ENCODE measurements around the gene NPM3. TPM values are rescaled to one million over a fixed set of nuclear protein-coding genes. Genes with fewer than 3 reads are reported as not detected.
A peak's percentile ranks its signal among the peaks of the same experiment; 100 is the strongest.

Gene NPM3
- total and polyA plus RNA-seq, 2 of the 8 experiments (the other 6 are each of a cell fraction or from before 2014, with no cell fraction given) = 127 to 175 TPM

GRCh38 chr10:101783736-101784118 is 481 bp upstream of the NPM3 start:
- Histone ChIP-seq H3K23ac (ENCODE audit: insufficient read length) (no peak overlapping the region), H3K79me1 (ENCODE audit: low read depth, low read length) (peaks cover 7% of the 10 kb centered on the region), H3K27me3 (replicated peaks in 1 of 4; ENCODE audit: control insufficient read depth in 3 of 4, extremely low read depth in 1 of 4, insufficient read depth in 3 of 4, low read length in 3 of 4) (peaks cover 0 to 11% (median 7%) of the 10 kb centered on the region in 4 experiments; a peak in 5 of 7 replicates), H2BK12ac (ENCODE audit: low read depth, low read length) (no peak overlapping the region), H4K8ac (ENCODE audit: extremely low read depth, insufficient read depth, low read length) (no peak overlapping the region), H3K14ac (ENCODE audit: insufficient read length) (no peak overlapping the region), H3K18ac (ENCODE audit: extremely low read depth, low read length) (no peak overlapping the region), H2BK20ac (ENCODE audit: low read length) (no peak overlapping the region), H2BK15ac (ENCODE audit: low read length) (no peak overlapping the region), H4K91ac (replicated peaks; ENCODE audit: insufficient read length, low read length) (no peak overlapping the region), H3K36me3 (ENCODE audit: control insufficient read depth in 2 of 4, insufficient read depth in 4 of 4, low read length in 3 of 4) (peaks cover 10 to 26% (median 20%) of the 10 kb centered on the region in 4 experiments), H2AFZ (ENCODE audit: low read length) (peak overlapping the region; percentile 37; the same call in 1 of the 2 replicates), H3K9ac (replicated peaks in 1 of 4; ENCODE audit: extremely low read depth in 1 of 4, low read depth in 3 of 4, low read length in 3 of 4) (peak overlapping the region; percentile 5 to 78 (median 66)), H2BK5ac (ENCODE audit: low read depth, low read length) (peak overlapping the region; percentile 53; the same call in 1 of the 2 replicates), H3K56ac (replicated peaks; ENCODE audit: insufficient read length, low read depth, low read length) (no peak overlapping the region), H3K9me3 (ENCODE audit: insufficient read depth in 2 of 2, low read depth in 1 of 2, low read length in 1 of 2) (no peaks in the 10 kb centered on the region), H3K4me2 (ENCODE audit: insufficient read depth in 1 of 2, low read depth in 2 of 2, low read length in 2 of 2) (peak overlapping the region; percentile 78 to 95), H3K4me1 (replicated peaks in 1 of 4; ENCODE audit: control insufficient read depth in 3 of 4, insufficient read depth in 4 of 4, low read length in 3 of 4) (peaks cover 4 to 28% (median 18%) of the 10 kb centered on the region in 4 experiments), H3K4me3 (ENCODE audit: extremely low read depth in 1 of 4, insufficient read depth in 2 of 4, low read depth in 3 of 4, low read length in 4 of 4) (peak overlapping the region; percentile 84 to 91 (median 88)), H3K79me2 (ENCODE audit: control insufficient read depth in 1 of 2, insufficient read depth in 2 of 2, low read length in 2 of 2) (peaks cover 0 to 8% of the 10 kb centered on the region in 2 experiments; a peak in 1 of 4 replicates), H2AK5ac (ENCODE audit: low read depth, low read length) (no peak overlapping the region; the same call in 1 of the 2 replicates), H2BK120ac (replicated peaks; ENCODE audit: low read depth, low read length) (no peak overlapping the region), H3K23me2 (ENCODE audit: low read depth, low read length) (peaks cover 26% of the 10 kb centered on the region), H4K20me1 (replicated peaks in 1 of 2; ENCODE audit: control insufficient read depth in 1 of 2, insufficient read depth in 2 of 2, low read length in 2 of 2) (peaks cover 15 to 18% of the 10 kb centered on the region in 2 experiments), H3K27ac (ENCODE audit: low read depth, low read length) (no peak overlapping the region; the same call in 1 of the 2 replicates), H3K4ac (replicated peaks; ENCODE audit: insufficient read length, low read depth, low read length) (no peak overlapping the region), H4K5ac (ENCODE audit: insufficient read length, low read depth, low read length) (no peak overlapping the region)
- ChIA-PET CTCF (ENCODE audit: partially characterized antibody) (interaction anchor here (0.8 to 9.8 kb wide), 16 partner anchors 13 to 326 kb away, joined by 3 to 246 read pairs (median 4); partner anchors contain the start of genes DPCD and POLL), POLR2A (ENCODE audit: partially characterized antibody) (interaction anchor here (0.7 to 9.1 kb wide), 13 partner anchors 9 to 199 kb away, joined by 3 to 66 read pairs (median 5); partner anchors contain the start of gene OGA)
- WGBS, 2 experiments (ENCODE audit: extremely low coverage in 1 of 2, insufficient coverage in 1 of 2, insufficient read length in 1 of 2, insufficient replicate concordance in 2 of 2, low coverage in 1 of 2, low lambda C conversion rate in 2 of 2, missing lambda C conversion rate in 1 of 2) = 78% methylated on average over 10 of the region's 10 CpGs; no CpG with 5 or more reads in 1 of the 2 experiments
- FAIRE-seq = no peak
- DNase-seq (ENCODE audit: low read depth in 1 of 2, low spot score in 2 of 2) = no peak

All from H1 (cell line).